Kidney capillary endothelial cell (primary cell): ENCODE results near the gene DLX3.

Experiments
- DNase-seq: peaks from one replicate; pipeline ENCODE4 v3.0.0-alpha.2; 2018; ENCODE audit warnings: low spot score

DLX3 gene

DNA sequence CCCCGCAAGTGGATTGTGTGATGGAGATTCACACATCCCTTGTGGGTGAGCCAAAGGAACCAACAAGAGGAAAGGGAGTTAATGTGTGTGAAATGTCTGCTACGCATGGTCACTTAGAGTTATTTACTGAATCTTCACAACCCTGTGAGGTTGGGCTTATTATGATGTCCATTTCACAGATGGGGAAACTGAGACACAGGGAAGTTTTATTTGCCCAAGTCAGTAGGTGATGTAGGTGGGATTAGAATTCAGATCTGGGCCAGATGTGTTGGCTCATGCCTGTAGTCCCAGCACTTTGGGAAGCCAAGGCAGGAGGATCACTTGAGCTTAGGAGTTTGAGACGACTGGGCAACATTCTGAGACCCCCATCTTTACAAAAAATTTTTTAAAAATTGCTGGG lies 37.7 kb downstream of the DLX3 start:
- no peak for DNase-seq

DNA sequence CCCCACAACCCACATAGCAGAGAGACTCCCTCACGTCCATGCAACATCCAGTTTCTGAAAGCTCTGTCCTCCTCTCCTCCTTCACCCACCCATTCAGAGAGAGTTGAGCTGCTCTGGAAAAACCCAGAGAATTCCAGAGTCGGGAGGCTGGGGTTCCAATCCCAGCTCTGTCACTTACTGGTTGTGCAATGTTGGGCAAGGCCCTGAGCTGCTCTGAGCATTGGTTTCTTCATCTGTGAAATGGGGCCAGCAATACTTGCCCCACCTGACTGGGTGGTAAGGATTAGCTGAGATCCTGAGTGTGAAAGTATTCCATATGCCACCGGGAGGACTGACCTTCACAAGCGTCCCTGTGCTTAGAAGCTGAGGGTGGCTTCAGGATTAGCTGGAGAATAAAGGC lies 38.2 kb downstream of the DLX3 start:
- DNase-seq = no peak

DNA sequence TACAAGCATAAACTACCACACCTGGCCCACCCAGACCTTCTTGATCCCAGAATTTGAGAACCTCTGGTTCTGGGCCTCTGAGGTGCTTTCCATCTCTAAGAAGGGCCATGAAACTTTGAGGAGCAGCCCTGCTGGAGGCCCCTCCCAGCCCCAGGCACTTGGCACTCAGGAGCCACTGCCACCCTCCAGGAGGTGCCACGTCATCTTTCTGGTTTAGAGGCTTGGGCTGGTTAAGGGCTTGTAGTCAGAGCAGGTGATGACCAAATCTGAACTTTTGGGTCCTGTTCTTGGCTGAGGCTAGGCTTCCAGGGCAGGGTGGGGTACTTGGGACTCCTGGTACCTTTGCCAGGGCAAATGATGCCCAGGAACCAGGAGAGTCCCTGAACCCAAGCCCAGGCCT lies 39.9 kb downstream of the DLX3 start:
- DNase-seq = no peak

DNA sequence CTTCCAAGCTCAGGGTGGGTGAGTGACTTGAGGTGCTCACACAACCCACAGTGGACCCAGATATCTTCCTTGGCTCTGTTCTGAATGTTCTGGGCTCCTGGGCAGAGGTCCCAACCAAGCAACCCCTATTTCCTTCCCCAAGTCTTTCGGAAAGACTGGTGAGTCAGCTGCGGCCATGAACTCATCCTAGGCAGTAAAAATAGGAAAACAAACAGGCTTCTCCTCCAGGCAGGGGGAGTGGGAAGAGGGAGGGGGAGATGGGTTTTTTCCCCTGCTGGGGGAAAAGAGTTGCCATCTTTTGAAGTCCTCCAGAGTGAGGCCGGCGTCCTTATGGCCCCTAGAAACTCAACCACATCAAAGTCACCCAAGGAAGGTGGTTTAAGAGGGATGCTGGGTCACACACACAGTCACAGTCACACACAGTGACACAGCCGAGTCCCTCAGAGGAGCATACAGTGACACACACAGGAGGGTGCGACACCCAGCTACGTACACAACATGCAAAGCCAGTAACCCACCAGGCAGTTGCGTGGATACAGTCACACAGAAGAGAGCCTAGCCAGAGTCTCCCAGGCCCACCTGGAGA lies 42.0 kb downstream of the DLX3 start:
- DNase-seq = peak; percentile 29

DNA sequence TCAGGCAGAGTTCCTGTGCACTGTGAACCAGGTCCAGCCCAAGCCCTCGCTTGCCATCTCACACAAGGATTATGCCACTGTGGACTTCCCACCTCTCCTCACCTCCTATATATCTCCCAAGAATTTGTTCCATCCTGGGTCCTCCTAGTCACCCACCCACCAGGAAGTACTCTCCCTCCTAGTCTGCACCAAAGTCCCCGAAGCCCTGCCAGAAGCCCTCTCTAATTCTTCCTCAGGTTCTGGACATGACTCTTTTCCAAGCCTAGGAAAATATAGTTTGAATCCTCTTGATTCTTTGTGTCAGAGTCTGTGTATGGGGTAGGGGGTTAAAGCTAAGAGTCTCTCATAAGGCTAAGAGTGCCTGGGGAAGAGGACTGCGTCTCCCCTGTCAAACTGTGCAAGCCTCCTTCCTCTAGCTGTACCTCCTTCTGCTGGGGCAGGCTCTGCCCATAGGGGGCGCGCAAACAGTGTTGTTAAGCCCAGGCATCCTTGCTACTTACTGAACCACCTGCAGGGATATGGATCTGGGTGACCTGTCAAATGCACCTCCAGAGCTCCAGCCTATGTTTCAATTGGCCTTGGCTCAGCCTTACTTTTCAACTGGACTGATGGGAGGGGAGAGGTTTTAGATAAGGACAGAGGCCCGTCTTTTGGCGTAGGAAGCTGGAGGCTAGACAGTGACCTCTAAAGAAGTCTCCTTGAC lies 42.7 kb downstream of the DLX3 start:
- DNase-seq = peak; percentile 50

DNA sequence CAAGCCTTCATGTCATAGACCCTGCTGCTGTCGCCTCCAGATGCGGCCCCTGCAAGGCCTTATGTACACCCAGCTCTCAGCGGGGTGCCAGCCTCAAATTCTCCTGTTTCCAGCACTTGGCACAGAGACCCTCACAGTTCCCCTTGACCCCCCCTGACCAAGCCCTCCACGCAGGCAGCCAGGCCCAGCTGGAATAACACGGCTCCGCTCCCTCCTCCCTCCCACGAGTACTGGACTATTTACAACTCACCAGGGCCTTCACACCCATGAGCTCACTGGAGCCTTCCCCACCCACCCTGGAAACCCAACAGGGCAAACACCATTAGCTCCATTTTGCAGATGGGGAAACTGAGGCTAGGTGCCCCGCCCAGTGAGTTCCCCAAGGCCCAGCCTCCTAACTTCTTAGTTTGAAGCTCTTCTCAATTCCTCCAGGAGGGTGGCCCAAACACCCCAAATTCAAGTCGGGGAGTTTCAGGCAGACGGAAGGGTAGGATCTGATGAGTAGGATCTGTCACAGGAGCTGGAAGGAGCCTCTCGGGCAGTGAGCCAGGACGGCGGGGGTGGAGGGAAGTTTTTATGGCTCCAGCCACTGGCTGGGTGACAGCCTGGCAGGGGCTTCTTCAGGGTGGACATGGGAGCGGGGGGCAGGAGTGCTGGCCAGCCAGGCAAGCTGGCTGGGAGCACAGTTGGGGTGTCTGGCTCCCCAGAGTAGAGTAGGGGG lies 43.5 kb downstream of the DLX3 start:
- DNase-seq = no peak

DNA sequence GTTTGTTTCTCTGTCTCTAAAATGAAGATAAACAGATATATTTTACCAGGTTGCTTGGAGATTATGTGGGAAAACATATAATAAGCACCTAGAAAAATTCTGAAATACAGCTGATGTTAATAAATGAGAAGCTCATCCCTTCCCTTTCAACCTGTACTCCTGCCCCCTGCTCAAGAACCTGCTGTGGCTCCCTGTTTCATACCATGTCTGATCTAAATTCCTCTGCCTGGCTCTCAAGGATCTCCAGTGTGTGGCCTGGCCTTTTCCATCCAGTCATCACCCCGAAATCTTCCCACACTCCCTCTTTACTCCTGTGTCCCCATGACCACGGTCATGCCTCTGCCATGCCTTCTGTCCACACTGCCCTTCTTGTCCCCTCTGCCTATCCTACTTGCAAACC lies 45.4 kb downstream of the DLX3 start:
- DNase-seq = no peak

DNA sequence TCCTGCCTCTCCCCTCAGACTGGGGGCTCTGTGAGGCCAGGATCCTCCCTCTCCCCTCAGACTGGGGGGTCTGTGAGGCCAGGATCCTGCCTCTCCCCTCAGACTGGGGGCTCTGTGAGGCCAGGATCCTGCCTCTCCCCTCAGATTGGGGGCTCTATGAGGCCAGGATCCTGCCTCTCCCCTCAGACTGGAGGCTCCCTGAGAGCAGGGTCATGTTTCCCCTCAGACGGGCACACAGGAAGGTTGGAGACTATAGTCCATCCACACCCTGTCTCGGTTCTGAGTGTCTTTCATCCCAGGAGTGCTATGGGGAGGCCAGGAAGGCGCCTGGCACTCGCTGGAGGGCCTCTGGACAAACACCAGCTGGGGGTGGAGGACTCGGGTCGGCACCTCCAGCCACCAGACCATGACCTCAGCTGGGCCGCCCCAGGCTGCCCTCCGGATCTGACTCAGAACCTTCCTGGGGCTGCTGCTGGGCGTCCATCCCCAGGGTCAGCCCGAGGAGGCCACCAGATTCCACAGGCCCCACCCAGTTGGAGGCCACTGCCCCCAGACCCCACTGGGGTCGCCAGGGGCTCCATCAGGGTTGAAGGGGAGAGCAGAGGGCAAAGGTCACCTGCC lies 48.0 kb downstream of the DLX3 start:
- DNase-seq = no peak

DNA sequence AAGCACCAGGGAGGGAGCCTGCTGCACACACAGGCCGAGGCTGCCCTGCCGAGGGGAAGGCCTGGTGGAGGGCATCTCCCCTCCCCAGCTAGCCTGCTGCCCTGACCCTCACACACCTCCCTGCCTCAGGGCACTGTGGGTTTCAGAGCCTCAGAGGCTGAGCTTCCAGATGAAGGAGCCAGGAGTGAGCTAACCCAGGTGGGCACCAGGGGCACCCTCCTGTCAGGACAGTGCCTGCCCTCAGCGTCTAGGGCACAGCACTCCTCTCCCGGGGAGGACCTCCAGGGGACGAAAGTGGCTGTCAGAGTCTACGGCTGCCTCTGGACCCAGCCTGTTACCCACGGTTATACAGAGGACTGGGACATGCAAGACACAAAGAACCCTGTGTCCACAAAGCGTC lies 48.8 kb downstream of the DLX3 start:
- no peak for DNase-seq

DNA sequence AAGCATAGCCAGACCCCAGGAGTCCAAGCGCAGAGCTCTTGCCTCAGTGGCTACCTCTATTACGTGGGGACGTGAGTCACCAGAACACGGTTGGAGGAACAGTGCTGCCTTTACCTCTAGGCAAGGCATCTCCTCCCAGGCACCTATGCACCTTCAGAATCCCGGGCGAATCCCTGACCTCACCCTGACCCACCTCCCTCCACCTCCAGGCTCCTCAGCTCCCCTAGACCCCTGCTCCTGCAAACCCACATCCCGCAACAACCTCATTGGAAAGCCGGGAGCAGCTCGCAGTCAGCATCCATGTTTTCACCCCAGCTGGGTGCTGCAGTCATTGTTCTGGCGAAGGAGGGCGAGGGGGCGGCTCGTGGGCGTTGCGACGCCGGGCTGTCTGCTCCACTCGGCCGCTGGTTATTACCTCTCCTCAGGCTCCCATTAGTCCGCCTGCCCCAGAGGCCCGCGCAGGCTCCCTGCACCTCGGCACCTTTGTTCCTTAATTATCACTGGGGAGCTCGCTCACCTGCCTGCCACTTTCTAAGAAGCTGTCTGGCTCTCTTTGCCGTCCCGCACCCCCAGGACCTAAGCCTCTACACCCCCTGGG lies 50.7 kb downstream of the DLX3 start:
- DNase-seq = no peak

DNA sequence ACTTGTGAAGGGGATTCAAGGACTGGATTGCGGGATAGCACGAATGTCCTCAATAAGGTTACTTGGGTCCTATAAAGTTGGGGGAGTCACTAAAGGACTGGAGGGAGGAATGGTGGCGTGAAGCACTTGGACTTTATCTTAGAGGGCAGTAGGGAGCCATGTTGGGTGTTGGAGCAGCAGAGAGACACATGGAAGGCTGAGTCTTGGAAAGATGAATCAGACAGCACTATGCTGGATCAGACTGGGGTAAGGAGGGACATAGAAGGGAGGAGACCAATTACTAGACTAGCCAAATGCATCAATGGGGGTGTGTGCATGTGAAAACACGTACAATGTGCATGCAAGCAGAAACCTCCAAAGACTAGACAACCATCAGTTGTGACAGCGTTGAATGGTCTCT lies 52.1 kb downstream of the DLX3 start:
- no peak for DNase-seq

DNA sequence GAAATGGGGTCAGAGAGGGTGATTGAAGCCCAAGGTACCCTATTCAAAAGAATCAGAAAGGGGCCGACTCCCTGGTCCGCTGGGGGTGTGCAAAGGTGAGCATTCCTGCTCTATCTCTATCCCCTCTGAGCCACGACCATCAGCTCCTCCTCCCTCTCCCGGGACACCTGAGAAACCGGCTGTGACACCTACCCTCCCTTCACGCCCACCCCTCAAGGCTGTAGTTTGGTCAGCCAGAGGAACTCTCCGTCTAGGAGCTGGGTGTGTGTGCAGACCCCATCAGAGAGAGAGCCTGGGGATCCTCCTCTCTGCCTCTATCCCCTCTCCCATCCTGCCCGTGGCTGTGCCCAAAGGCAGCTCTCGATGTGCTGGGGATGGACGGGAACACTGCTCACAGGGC lies 53.6 kb downstream of the DLX3 start:
- DNase-seq = no peak
